T-helper 9 cell (primary cell): Measurements from ENCODE around the gene GPR18.

ENCODE experiments used
- DNase-seq: peaks from one replicate; pipeline ENCODE4 v3.0.0-alpha.2; 2020
- total RNA-seq, 2 donors: gene quantifications; one replicate each; lab custom pipeline; 2026; lab: John Stamatoyannopoulos, UW

Gene GPR18
- 11.3 to 15.9 reads per million in 2 donors for total RNA-seq

- DNase-seq: no peak
Observed at GRCh38 chr13:99258210-99258860, at the start of gene GPR18. GPR18 (minus strand) TSS chr13:99258379; CDS start chr13:99255872, 2,507 bp downstream.

DNA sequence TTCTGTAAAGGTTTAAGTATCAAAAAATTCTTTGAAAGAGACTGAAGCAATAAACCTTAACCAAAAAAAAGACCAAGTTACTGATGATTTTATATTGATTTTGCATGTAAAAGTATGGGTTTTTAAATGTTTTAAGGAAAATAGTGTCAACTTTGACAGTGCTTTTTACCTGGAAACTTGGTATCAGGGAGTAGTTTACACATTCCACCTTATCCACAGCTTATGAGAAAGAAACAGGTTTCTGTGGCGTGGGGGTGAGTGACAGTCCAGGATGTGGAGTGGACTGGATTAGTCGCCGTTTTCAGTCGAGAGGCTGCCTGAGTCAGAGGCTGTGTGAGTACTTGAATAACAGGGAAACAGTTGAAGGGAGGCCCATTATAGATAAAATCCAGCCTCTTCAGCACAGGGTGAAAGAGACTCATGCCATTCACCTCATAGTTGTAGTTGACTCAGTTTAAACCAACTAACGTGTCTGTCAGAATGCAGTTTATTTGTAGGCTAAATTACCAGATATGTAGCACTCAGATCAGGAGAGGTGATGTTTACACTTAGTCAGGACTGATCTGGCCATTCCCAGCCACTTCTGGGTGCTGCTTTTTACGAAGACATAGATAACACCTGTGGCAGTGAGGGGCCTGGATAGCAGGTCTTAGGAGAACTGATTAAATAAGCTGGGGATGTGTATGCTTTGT is 49.6 kb upstream of the GPR18 start:
- peak; percentile 36 for DNase-seq

- no peak for DNase-seq
Observed at GRCh38 chr13:99307247-99307646, 49.1 kb upstream of the GPR18 start, which contains the start of gene GPR183. GPR183 (minus strand) TSS chr13:99307399; CDS start chr13:99296145, 11,254 bp downstream.

DNA sequence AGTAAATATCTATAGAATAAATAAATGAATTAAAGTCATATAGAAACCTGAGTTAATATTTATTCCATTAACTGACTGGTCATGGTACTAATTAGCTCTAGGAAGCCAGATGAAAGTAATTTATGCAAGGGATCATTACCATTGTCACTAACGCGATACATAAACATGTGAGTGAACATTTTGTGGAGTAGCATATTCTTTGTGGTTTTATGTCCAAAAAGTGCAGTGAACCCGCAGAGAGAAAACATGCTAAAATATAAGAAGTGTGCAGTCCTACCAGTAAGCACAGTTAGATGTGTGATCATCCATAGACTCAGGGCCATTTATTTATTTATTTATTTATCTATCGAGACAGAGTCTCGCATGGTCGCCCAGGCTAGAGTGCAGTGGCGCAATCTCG is 47.4 kb upstream of the GPR18 start:
- DNase-seq: no peak

GRCh38 chr13:99305158-99305557 is 47.0 kb upstream of the GPR18 start:
- DNase-seq: no peak

DNA sequence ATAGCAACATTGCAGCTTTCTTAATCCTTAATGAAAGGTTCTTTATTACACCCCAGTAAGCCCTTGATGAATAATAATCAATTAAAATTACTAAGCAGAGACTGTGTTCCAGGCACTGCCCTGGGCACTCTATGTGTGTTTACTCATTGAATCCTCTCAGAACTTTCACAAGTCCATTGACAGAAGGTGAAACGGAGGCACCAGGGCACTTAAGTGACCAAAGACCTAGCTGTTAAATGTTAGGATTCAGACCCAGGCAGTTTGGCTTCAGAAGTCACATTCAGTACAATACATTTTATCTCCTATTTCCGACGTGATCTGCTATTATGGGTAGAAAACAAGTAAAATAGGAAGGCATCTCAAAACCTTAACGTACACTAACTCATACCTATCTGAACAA is 46.4 kb upstream of the GPR18 start:
- no peak for DNase-seq

DNA sequence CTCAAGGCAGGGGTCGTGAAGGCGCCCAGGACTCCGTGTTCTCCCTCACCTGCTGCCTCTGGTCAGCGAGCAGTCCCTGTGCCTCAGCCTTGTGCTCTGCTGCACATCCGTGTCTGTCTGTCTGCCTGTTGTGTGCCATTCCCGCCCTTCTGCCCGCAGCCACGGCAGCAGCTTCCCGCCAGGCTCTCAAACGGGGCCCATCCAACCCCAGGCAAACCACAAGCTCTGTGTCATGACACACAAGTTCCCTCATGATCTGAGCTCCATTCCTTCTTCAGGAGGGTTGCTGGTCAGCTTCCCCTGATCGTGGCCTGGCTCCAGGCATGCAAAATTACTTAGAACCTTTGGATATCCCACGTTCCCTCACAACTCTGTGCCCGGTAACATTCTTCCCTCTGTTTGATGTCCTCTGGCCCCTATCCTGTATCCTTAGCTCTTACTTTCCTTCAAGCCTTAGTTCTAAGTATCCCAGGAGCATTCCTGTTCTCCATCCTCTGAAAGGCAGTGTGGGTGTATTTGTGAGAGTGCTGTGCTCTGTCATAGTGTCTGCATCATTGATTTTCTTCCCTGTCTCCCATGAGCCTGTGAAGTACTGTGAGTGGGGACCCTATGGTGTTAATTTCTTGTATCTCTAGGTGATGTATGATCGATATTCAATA is 45.8 kb upstream of the GPR18 start:
- peak; percentile 55 for DNase-seq

- DNase-seq: no peak
Observed at GRCh38 chr13:99302637-99303505, 44.7 kb upstream of the GPR18 start.

- DNase-seq: no peak
Observed at GRCh38 chr13:99301913-99302636, 43.9 kb upstream of the GPR18 start.

DNA sequence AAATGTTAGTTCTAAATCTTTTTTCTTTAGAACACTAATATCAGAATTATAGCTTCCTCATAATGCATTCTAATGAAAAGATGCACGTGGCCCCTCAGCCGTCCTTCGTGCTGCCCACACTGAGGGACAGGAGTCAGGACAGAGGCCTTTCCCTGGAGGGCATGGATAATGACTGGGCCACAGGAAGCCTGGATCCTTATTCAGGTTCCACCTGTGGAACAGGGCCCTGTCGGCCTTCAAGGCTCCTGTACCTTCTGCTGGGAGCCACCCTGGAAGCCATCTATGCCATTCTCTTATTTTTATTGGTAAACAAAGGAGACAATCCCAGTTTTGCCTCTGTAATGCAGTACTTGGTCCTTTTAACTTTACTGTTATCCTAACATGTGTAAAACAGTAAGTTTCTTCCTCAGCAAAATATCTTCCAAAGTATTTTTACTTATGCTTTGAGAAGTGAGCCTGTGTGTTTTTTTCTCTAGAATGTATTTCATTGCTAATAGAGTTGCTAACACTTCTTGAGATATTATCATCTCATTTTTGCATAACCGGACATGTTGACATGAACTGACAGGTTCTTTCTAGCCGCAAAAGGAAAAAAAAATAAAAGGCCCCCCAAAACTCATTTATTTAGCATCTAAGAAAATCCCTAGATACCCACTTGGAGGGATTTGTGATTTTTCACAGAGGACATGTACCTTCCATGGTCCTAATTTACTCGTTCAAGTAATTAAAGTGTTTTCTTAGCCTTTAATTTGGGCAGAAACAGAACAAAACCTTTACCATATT is 43.1 kb upstream of the GPR18 start:
- no peak for DNase-seq

DNA sequence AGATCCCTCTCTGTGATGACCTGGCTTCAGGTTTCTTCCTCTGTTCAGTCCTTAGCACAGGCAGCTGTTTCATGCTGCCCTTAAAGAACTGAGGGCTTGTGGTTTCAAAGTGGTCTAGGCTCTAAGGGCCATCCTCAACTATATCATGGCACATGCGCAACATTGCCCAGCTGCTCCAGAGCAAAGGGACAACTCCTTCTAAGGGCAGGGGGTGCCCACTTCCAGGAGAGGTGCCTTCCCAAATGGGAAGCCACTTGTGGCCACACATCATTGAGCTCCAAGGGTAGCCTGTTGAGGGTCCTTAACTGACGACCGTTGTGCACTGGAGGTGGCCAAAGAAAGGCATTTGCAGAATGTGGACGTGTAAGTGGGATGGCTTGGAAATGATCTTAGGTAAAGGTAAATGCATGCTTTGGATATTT is 41.8 kb upstream of the GPR18 start:
- DNase-seq: no peak

- DNase-seq: no peak
Observed at GRCh38 chr13:99299256-99299919, 41.2 kb upstream of the GPR18 start.

DNA sequence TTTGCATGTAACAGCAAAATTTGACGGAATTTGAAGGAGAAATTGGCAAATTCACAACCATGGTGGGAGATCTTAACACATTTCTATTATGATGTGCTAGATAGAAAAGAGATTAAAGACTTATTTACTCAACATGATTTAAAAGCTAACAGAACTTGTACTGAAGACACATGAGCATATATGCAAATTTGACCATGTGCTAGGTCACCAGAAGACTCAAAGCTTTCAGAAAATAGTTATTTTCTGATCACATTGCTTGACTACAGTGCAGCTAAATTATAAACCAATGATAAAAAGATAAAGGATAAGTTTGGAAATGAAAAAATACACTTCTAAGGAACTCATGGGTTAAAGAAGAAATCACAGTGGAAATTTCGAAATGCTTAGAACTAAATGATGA is 39.9 kb upstream of the GPR18 start:
- no peak for DNase-seq

- DNase-seq: no peak
Observed at GRCh38 chr13:99297331-99297730, 39.2 kb upstream of the GPR18 start.

- DNase-seq: no peak
Observed at GRCh38 chr13:99296398-99296797, 38.2 kb upstream of the GPR18 start.

- DNase-seq: no peak
Observed at GRCh38 chr13:99295488-99296252, 37.5 kb upstream of the GPR18 start.

DNA sequence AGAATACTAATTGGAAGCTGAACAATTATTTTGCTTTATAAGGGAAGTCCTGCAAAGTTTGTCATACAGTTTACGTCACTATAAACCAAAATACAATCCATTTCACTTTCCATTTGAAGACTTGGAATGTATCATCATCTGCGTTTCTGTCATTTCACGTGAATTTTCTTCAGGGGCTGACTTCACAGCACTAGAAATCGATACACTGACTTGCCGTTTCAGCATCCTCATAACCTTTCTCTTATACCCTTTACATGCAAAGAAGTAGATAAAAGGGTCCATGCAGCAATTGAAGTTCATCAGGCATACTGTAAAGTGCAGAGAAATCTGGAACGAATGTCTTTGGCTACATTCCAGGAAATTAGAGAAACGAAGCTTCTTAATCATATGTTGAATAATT is 36.8 kb upstream of the GPR18 start:
- no peak for DNase-seq

DNA sequence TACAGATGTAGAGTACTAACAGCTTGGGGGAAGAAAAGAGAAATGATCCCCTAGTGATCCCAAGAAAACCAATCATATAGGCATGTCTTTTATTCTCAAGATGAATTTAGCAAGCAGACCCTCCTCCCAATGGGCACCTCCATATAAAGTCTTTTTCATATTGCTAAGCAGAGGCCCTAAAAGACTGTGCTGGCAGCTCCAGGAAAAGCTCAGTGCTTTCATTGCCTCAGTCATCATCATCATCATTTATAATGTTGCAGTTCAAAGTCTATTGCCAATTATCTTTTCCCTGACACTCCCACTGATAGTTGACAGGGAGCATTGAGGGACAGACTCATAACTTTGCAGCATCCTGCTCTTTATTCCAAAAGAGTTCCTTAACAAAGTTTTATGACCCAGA is 36.0 kb upstream of the GPR18 start:
- no peak for DNase-seq

GRCh38 chr13:99293178-99293577 is 35.0 kb upstream of the GPR18 start:
- no peak for DNase-seq

DNA sequence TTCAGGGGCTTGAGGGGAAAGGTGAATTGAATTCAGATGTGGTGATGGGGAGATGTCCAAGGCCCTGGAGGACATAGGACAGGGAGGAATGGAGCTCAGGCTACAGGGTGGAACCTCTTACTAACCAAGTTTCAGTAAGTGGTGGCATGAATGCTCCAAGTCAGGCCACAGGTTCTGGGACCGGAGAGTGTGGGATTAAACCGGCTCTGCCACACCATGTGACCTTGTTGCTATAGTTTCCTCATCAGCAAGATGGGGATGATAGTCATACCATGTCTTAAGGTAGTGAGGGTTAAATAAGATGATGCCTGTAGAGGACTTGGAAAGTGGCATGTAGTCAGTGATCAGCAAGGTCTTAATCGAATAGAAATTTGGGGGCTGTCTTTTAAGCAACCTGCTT is 32.7 kb upstream of the GPR18 start:
- no peak for DNase-seq
